ENCODE measurements around the gene GALNTL6.

DNA sequence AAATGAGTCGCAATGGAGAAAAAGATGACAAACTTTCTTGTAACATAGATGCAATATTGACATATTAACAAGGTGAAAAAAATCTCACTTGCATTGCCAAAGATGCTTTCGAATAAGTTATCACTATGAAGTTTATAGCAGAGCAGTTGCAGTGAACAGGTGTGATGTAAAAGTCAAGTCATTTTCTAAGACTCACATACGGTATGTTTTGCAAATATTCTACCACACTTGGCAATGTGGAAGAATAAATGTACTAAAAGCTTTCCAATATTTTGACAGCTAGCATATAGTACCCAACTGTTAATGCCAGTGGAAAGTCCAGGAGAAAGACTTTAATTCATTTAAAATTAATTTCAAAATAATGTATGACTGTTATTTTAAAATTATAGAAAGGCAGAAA lies 76.5 kb downstream of the GALNTL6 start:
- no peak for TF ChIP-seq SPI1 (IDR thresholded peaks at IDR 0.05; ENCODE audit: borderline replicate concordance, low read depth)
- TF ChIP-seq, protein P1, sequence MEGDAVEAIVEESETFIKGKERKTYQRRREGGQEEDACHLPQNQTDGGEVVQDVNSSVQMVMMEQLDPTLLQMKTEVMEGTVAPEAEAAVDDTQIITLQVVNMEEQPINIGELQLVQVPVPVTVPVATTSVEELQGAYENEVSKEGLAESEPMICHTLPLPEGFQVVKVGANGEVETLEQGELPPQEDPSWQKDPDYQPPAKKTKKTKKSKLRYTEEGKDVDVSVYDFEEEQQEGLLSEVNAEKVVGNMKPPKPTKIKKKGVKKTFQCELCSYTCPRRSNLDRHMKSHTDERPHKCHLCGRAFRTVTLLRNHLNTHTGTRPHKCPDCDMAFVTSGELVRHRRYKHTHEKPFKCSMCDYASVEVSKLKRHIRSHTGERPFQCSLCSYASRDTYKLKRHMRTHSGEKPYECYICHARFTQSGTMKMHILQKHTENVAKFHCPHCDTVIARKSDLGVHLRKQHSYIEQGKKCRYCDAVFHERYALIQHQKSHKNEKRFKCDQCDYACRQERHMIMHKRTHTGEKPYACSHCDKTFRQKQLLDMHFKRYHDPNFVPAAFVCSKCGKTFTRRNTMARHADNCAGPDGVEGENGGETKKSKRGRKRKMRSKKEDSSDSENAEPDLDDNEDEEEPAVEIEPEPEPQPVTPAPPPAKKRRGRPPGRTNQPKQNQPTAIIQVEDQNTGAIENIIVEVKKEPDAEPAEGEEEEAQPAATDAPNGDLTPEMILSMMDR (IDR thresholded peaks at IDR 0.05; ENCODE audit: insufficient read depth, low read length), result no peak
- TF ChIP-seq POLR2AphosphoS5 (IDR thresholded peaks at IDR 0.05; ENCODE audit: low read depth), result no peak

Data from HL-60 (cell line).